MM.1S (cell line): Measurements from ENCODE around the gene ADSS1.

Experiments used
- DNase-seq: peaks from one replicate; pipeline ENCODE4 v3.0.0-alpha.2; 2015
- H2AFZ ChIP-seq: fragments of 300-600 bp; sonication (generic); 2 replicates; pipeline ENCODE4 v1.6.0; 2016; ENCODE audit warnings: antibody characterized with exemption, low read length
- H3F3A ChIP-seq: fragments of 300-600 bp; sonication (generic); 2 replicates; pipeline ENCODE4 v1.6.1; 2016; ENCODE audit warnings: mild to moderate bottlenecking, antibody characterized with exemption, low read length, moderate library complexity, mixed read lengths; ENCODE audit not compliant: insufficient read depth
- H3K27ac ChIP-seq: fragments of 300-600 bp; sonication (generic); 2 replicates; pipeline ENCODE4 v1.5.1; 2016; ENCODE audit warnings: mild to moderate bottlenecking, low read length
- H3K27me3 ChIP-seq: fragments of 300-600 bp; sonication (generic); replicated peaks from 2 replicates; pipeline ENCODE4 v1.6.0; 2016; ENCODE audit warnings: low read length; ENCODE audit not compliant: insufficient read depth
- H3K36me3 ChIP-seq: fragments of 300-600 bp; sonication (generic); replicated peaks from 2 replicates; pipeline ENCODE4 v1.6.1; 2016; ENCODE audit warnings: mild to moderate bottlenecking, low read length, mixed read lengths; ENCODE audit not compliant: insufficient read depth
- H3K4me1 ChIP-seq: fragments of 300-600 bp; sonication (generic); 2 replicates; pipeline ENCODE4 v1.6.1; 2016; ENCODE audit warnings: low read length, mixed read lengths
- H3K4me2 ChIP-seq: fragments of 300-600 bp; sonication (generic); 2 replicates; pipeline ENCODE4 v1.6.0; 2016; ENCODE audit warnings: low read depth, low read length
- H3K4me3 ChIP-seq: fragments of 300-600 bp; sonication (generic); 2 replicates; pipeline ENCODE4 v1.5.1; 2016; ENCODE audit warnings: low read length, mixed read lengths
- H3K79me2 ChIP-seq: fragments of 300-600 bp; sonication (generic); 2 replicates; pipeline ENCODE4 v1.6.1; 2016; ENCODE audit warnings: mixed run types, low read length, mixed read lengths
- H3K9ac ChIP-seq: fragments of 300-600 bp; sonication (generic); 2 replicates; pipeline ENCODE4 v1.6.1; 2016; ENCODE audit warnings: low read length, mixed read lengths
- H3K9me2 ChIP-seq: fragments of 300-600 bp; sonication (generic); replicated peaks from 2 replicates; pipeline ENCODE4 v1.6.1; 2016; ENCODE audit warnings: mild to moderate bottlenecking, low read length, mixed read lengths; ENCODE audit not compliant: insufficient read depth
- H3K9me3 ChIP-seq: fragments of 300-600 bp; sonication (generic); replicated peaks from 2 replicates; pipeline ENCODE4 v1.6.1; 2016; ENCODE audit warnings: mild to moderate bottlenecking, low read length, mixed read lengths; ENCODE audit not compliant: insufficient read depth
- H4K20me1 ChIP-seq: fragments of 300-600 bp; sonication (generic); 2 replicates; pipeline ENCODE4 v1.6.1; 2016; ENCODE audit warnings: mild to moderate bottlenecking, low read length, moderate library complexity, mixed read lengths; ENCODE audit not compliant: insufficient read depth
- EZH2 ChIP-seq: fragments of 300-600 bp; sonication (generic); optimal IDR thresholded peaks from 2 replicates; pipeline ENCODE3; 2017; ENCODE audit warnings: low read depth, mild to moderate bottlenecking, antibody characterized with exemption, low read length, mixed read lengths
- EZH2phosphoT487 ChIP-seq: fragments of 300-600 bp; sonication (generic); IDR thresholded peaks from 2 replicates; pipeline ENCODE4 v1.6.1; 2018; ENCODE audit warnings: antibody characterized with exemption, low read length
- TF ChIP-seq, protein P1 (sequence below): fragments of 300-600 bp; sonication (generic); IDR thresholded peaks from 2 replicates; pipeline ENCODE4 v1.5.1; 2016; ENCODE audit warnings: antibody characterized with exemption, low read length, mixed read lengths

ADSS1 gene

DNA sequence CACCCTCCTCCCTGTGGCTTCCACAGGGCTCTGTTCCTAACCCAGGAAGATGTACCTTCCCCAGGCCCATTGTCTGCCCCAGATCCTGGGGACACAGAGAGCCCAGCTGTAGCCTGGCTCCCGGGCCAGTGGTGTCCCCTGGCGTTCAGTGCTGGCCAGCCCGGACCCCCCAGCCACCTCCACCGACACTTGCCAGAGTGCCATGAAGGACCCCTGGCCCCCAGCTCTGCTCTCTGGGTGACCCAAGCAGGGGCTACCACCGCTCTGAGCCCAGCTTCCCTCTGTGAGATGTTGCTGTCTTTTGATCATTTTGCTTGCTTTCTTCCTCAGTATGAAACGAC is 28.4 kb upstream of the ADSS1 start:
- Histone ChIP-seq H3K27me3 (no peaks in the 10 kb centered on the region), H4K20me1 (no peaks in the 10 kb centered on the region)

GRCh38 chr14:104696671-104697316 is 27.2 kb upstream of the ADSS1 start:
- Histone ChIP-seq H3K4me3 (no peak overlapping the region), H3K4me1 (no peaks in the 10 kb centered on the region), H3K36me3 (no peaks in the 10 kb centered on the region), H3K9ac (no peak overlapping the region), H4K20me1 (no peaks in the 10 kb centered on the region), H3K9me3 (no peaks in the 10 kb centered on the region), H3F3A (no peaks in the 10 kb centered on the region), H3K4me2 (no peak overlapping the region), H3K9me2 (no peaks in the 10 kb centered on the region), H3K27ac (no peak overlapping the region), H2AFZ (no peak overlapping the region), H3K79me2 (no peaks in the 10 kb centered on the region), H3K27me3 (no peaks in the 10 kb centered on the region)
- no peak for DNase-seq
- TF ChIP-seq EZH2 (no peak), EZH2phosphoT487 (no peak)
- TF ChIP-seq, protein P1, sequence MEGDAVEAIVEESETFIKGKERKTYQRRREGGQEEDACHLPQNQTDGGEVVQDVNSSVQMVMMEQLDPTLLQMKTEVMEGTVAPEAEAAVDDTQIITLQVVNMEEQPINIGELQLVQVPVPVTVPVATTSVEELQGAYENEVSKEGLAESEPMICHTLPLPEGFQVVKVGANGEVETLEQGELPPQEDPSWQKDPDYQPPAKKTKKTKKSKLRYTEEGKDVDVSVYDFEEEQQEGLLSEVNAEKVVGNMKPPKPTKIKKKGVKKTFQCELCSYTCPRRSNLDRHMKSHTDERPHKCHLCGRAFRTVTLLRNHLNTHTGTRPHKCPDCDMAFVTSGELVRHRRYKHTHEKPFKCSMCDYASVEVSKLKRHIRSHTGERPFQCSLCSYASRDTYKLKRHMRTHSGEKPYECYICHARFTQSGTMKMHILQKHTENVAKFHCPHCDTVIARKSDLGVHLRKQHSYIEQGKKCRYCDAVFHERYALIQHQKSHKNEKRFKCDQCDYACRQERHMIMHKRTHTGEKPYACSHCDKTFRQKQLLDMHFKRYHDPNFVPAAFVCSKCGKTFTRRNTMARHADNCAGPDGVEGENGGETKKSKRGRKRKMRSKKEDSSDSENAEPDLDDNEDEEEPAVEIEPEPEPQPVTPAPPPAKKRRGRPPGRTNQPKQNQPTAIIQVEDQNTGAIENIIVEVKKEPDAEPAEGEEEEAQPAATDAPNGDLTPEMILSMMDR: no peak

More for the DNA sequence above, 28.4 kb upstream of the ADSS1 start:
- DNase-seq: no peak
- TF ChIP-seq EZH2 (no peak), EZH2phosphoT487 (no peak)
- TF ChIP-seq, protein P1: no peak
- Histone ChIP-seq H3K79me2 (peaks cover 6% of the 10 kb centered on the region), H3K27ac (no peak overlapping the region), H3K4me1 (no peaks in the 10 kb centered on the region), H3K9me3 (no peaks in the 10 kb centered on the region), H3K4me2 (no peak overlapping the region), H3K9ac (no peak overlapping the region), H2AFZ (no peak overlapping the region), H3K4me3 (no peak overlapping the region), H3K36me3 (no peaks in the 10 kb centered on the region), H3F3A (no peaks in the 10 kb centered on the region), H3K9me2 (no peaks in the 10 kb centered on the region)

GRCh38 chr14:104697317-104697703 is 26.7 kb upstream of the ADSS1 start:
- Histone ChIP-seq H3K4me1 (no peaks in the 10 kb centered on the region), H3K36me3 (no peaks in the 10 kb centered on the region), H3K9me3 (no peaks in the 10 kb centered on the region)

More at GRCh38 chr14:104697317-104697703, 26.7 kb upstream of the ADSS1 start:
- no peak overlapping the region for H3K4me3 ChIP-seq
- no peaks in the 10 kb centered on the region for H3K9me2 ChIP-seq
- no peak for DNase-seq
- H3K79me2 ChIP-seq: no peaks in the 10 kb centered on the region
- TF ChIP-seq, protein P1: no peak
- no peak for TF ChIP-seq EZH2
- no peak for TF ChIP-seq EZH2phosphoT487
- H4K20me1 ChIP-seq: no peaks in the 10 kb centered on the region
- H3K4me2 ChIP-seq: no peak overlapping the region
- H3K27me3 ChIP-seq: no peaks in the 10 kb centered on the region
- H3K9ac ChIP-seq: no peak overlapping the region
- H3K27ac ChIP-seq: no peak overlapping the region
- no peak overlapping the region for H2AFZ ChIP-seq
- no peaks in the 10 kb centered on the region for H3F3A ChIP-seq
